H1 (cell line): Measurements from ENCODE around the gene CMKLR1.

Experiments used
- CREB1 ChIP-seq: IDR thresholded peaks from 2 replicates; pipeline ENCODE4 v1.6.1; 2012; ENCODE audit warnings: inconsistent platforms
- GABPA ChIP-seq: IDR thresholded peaks from 2 replicates; pipeline ENCODE4 v1.6.1; 2011; ENCODE audit warnings: mild to moderate bottlenecking, low read length, moderate library complexity, borderline replicate concordance; ENCODE audit not compliant: insufficient read depth
- JUND ChIP-seq: IDR thresholded peaks from 2 replicates; pipeline ENCODE4 v1.6.1; 2011; ENCODE audit warnings: mild to moderate bottlenecking, improper control_type of control experiment, low read length
- POLR2A ChIP-seq, 2 experiments: IDR thresholded peaks; 1 replicate in 1 of 2; 2 replicates in 1 of 2; pipeline ENCODE4 v1.6.1; 2011; ENCODE audit warnings: low read depth in 2 of 2, low read length in 2 of 2, mild to moderate bottlenecking in 2 of 2; ENCODE audit errors: control extremely low read depth in 1 of 2
- POLR2AphosphoS5 ChIP-seq: IDR thresholded peaks from 2 replicates; pipeline ENCODE4 v1.6.1; 2011; ENCODE audit warnings: low read depth, low read length
- POU5F1 ChIP-seq: IDR thresholded peaks from 2 replicates; pipeline ENCODE4 v1.6.1; 2011; ENCODE audit warnings: low read depth, mild to moderate bottlenecking, low read length, moderate library complexity
- RFX5 ChIP-seq: IDR thresholded peaks from 2 replicates; pipeline ENCODE4 v1.6.1; 2011; ENCODE audit warnings: low read depth, low read length, improper control_type of control experiment, borderline replicate concordance
- RNF2 ChIP-seq: fragments of 200-900, 300-1000 bp; sonication (generic); IDR thresholded peaks from 2 replicates; pipeline ENCODE4 v1.7.1; 2016; ENCODE audit warnings: borderline replicate concordance, low read depth, mild to moderate bottlenecking, antibody characterized with exemption, low read length; ENCODE audit not compliant: poor library complexity, severe bottlenecking; ENCODE audit errors: missing control alignments
- SIX5 ChIP-seq: IDR thresholded peaks from 2 replicates; pipeline ENCODE4 v1.6.1; 2011; ENCODE audit warnings: mild to moderate bottlenecking, low read depth, low read length
- SRF ChIP-seq: IDR thresholded peaks from 2 replicates; pipeline ENCODE4 v1.6.1; 2011; ENCODE audit warnings: mild to moderate bottlenecking, low read depth, low read length, moderate library complexity
- TEAD4 ChIP-seq: IDR thresholded peaks from 2 replicates; pipeline ENCODE4 v1.6.1; 2012; ENCODE audit warnings: low read depth, low read length, inconsistent platforms, mixed read lengths
- TF ChIP-seq, protein P1 (sequence below), 3 experiments: IDR thresholded peaks; 1 replicate in 2 of 3; 2 replicates in 1 of 3; pipeline versions ENCODE4 v1.5.1 to v1.6.1; 2011; ENCODE audit warnings: low read length in 3 of 3, mild to moderate bottlenecking in 3 of 3, inconsistent platforms in 2 of 3, low read depth in 1 of 3, moderate library complexity in 1 of 3; ENCODE audit not compliant: insufficient read depth in 1 of 3; ENCODE audit errors: control extremely low read depth in 1 of 3
- TF ChIP-seq, protein P2 (sequence below): IDR thresholded peaks from 2 replicates; pipeline ENCODE4 v1.6.1; 2012; ENCODE audit warnings: inconsistent platforms

DNA sequence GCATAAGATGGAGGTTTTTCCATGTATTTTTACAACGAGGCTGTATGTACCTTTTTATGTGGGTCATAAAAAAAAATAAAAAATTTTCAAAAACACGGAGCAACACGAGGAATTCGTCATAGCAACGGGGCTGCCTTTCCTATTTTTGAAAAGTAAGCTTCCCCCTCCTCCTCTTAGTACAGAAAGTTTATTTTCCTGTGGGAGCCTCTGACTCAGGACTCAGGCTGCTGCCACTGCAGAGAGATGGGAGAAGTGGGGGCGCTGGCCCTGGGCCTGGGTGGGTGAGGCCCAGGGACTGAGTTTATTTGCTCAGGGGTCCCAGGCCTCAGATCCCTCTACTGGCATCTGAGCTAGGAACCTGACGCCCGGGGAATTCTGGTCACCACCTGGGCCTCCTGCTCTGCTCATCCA is 10.2 kb upstream of the CMKLR1 start:
- TF ChIP-seq JUND (no peak), POLR2A (IDR thresholded peaks at IDR 0.05; ENCODE audit: control extremely low read depth in 1 of 2, low read depth in 2 of 2, low read length in 2 of 2) (no peak), TEAD4 (no peak), RNF2 (no peak), CREB1 (no peak), SIX5 (no peak), POLR2AphosphoS5 (no peak), GABPA (no peak), RFX5 (no peak), SRF (no peak), POU5F1 (no peak)
- TF ChIP-seq, protein P1, sequence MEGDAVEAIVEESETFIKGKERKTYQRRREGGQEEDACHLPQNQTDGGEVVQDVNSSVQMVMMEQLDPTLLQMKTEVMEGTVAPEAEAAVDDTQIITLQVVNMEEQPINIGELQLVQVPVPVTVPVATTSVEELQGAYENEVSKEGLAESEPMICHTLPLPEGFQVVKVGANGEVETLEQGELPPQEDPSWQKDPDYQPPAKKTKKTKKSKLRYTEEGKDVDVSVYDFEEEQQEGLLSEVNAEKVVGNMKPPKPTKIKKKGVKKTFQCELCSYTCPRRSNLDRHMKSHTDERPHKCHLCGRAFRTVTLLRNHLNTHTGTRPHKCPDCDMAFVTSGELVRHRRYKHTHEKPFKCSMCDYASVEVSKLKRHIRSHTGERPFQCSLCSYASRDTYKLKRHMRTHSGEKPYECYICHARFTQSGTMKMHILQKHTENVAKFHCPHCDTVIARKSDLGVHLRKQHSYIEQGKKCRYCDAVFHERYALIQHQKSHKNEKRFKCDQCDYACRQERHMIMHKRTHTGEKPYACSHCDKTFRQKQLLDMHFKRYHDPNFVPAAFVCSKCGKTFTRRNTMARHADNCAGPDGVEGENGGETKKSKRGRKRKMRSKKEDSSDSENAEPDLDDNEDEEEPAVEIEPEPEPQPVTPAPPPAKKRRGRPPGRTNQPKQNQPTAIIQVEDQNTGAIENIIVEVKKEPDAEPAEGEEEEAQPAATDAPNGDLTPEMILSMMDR (IDR thresholded peaks at IDR 0.05; ENCODE audit: control extremely low read depth in 1 of 3, insufficient read depth in 1 of 3, low read depth in 1 of 3, low read length in 3 of 3): no peak
- TF ChIP-seq, protein P2, sequence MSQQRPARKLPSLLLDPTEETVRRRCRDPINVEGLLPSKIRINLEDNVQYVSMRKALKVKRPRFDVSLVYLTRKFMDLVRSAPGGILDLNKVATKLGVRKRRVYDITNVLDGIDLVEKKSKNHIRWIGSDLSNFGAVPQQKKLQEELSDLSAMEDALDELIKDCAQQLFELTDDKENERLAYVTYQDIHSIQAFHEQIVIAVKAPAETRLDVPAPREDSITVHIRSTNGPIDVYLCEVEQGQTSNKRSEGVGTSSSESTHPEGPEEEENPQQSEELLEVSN: no peak
